D721Med (cell line): ENCODE measurements around the gene DPH3.

ENCODE experiments used
- DNase-seq: peaks from one replicate; pipeline ENCODE4 v3.0.0; 2011; ENCODE audit warnings: low spot score; ENCODE audit not compliant: insufficient read length
- FAIRE-seq: peaks from 2 replicates; lab custom pipeline; 2011; peaks lifted over from hg19 to GRCh38; lab: Jason Lieb, UNC
- CTCF ChIP-seq: IDR thresholded peaks from 2 replicates; pipeline ENCODE4 v1.5.1; 2012; ENCODE audit warnings: mild to moderate bottlenecking, control low read depth; ENCODE audit not compliant: insufficient read depth; ENCODE audit errors: missing control alignments

The DPH3 gene

GRCh38 chr3:16280671-16281070 lies 15.9 kb upstream of the DPH3 start:
- DNase-seq (no peak), FAIRE-seq (no peak)
- no peak for TF ChIP-seq CTCF

GRCh38 chr3:16279010-16279801 lies 14.5 kb upstream of the DPH3 start:
- FAIRE-seq (no peak), DNase-seq (no peak)
- TF ChIP-seq CTCF: no peak

GRCh38 chr3:16277471-16277870 lies 12.7 kb upstream of the DPH3 start:
- DNase-seq (no peak), FAIRE-seq (no peak)
- no peak for TF ChIP-seq CTCF

GRCh38 chr3:16273867-16274266 lies 9.1 kb upstream of the DPH3 start:
- no peak for TF ChIP-seq CTCF
- DNase-seq (no peak), FAIRE-seq (no peak)

GRCh38 chr3:16272588-16272987 lies 7.8 kb upstream of the DPH3 start:
- TF ChIP-seq CTCF: no peak
- DNase-seq (no peak), FAIRE-seq (no peak)

GRCh38 chr3:16270855-16271254 lies 6.1 kb upstream of the DPH3 start:
- FAIRE-seq: no peak
- DNase-seq: no peak
- no peak for TF ChIP-seq CTCF

GRCh38 chr3:16266714-16267113 lies 2.0 kb upstream of the DPH3 start:
- TF ChIP-seq CTCF: no peak
- no peak for FAIRE-seq
- DNase-seq: no peak
